IPS-20b (cell line): ENCODE measurements around the gene EPB41L4A.

Experiments
- H3K27ac ChIP-seq: one replicate; pipeline ENCODE4 v1.5.1; 2013; ENCODE audit warnings: low read length
- H3K27me3 ChIP-seq: 2 replicates; pipeline ENCODE4 v1.6.1; 2013; ENCODE audit warnings: mild to moderate bottlenecking, low read length, inconsistent platforms; ENCODE audit not compliant: insufficient read depth
- H3K36me3 ChIP-seq: 2 replicates; pipeline ENCODE4 v1.6.1; 2013; ENCODE audit warnings: low read depth, mild to moderate bottlenecking, inconsistent platforms, low read length, moderate library complexity; ENCODE audit not compliant: insufficient read depth
- H3K4me1 ChIP-seq: 2 replicates; pipeline ENCODE4 v1.6.1; 2013; ENCODE audit warnings: mild to moderate bottlenecking, control low read depth, inconsistent platforms, low read length, moderate library complexity; ENCODE audit not compliant: insufficient read depth
- H3K4me3 ChIP-seq: 2 replicates; pipeline ENCODE4 v1.5.1; 2013; ENCODE audit warnings: mild to moderate bottlenecking, low read length, inconsistent platforms
- H3K9ac ChIP-seq: 2 replicates; pipeline ENCODE4 v1.6.1; 2013; ENCODE audit warnings: low read depth, mild to moderate bottlenecking, inconsistent platforms, low read length, moderate library complexity
- H3K9me3 ChIP-seq: 2 replicates; pipeline ENCODE4 v1.6.1; 2013; ENCODE audit warnings: mild to moderate bottlenecking, low read depth, low read length, inconsistent platforms; ENCODE audit not compliant: insufficient read depth

Gene EPB41L4A

GRCh38 chr5:112353678-112354077, 65.4 kb downstream of the EPB41L4A start:
- Histone ChIP-seq H3K9me3 (no peaks in the 10 kb centered on the region), H3K4me3 (no peak overlapping the region; the same call in 1 of the 2 replicates), H3K9ac (no peak overlapping the region), H3K27me3 (no peaks in the 10 kb centered on the region), H3K27ac (no peak overlapping the region), H3K4me1 (peaks cover 11% of the 10 kb centered on the region), H3K36me3 (no peaks in the 10 kb centered on the region)

DNA sequence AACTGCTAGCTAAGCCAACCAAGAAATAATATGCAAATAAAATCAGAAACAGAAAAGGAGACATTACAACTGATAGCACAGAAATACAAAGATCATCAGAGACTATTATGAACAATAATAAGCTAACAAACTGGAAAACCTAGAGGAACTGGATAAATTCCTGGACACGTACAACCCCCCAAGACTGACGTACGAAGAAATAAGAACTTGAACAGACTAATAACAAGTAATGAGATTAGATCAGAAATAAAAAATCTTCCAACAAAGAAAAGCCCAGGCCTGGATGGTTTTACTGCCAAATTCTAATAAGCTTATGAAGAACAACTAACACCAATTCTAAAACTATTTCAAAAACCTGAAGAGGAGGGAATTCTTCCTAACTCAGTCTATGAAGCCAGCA, 67.9 kb downstream of the EPB41L4A start:
- H3K4me3 ChIP-seq = no peak overlapping the region
- peaks cover 22% of the 10 kb centered on the region for H3K4me1 ChIP-seq
- no peaks in the 10 kb centered on the region for H3K36me3 ChIP-seq
- H3K27me3 ChIP-seq = no peaks in the 10 kb centered on the region
- no peak overlapping the region for H3K27ac ChIP-seq
- no peaks in the 10 kb centered on the region for H3K9me3 ChIP-seq
- H3K9ac ChIP-seq = no peak overlapping the region

GRCh38 chr5:112350626-112351025, 68.5 kb downstream of the EPB41L4A start:
- no peak overlapping the region for H3K27ac ChIP-seq
- no peaks in the 10 kb centered on the region for H3K36me3 ChIP-seq
- H3K9ac ChIP-seq = no peak overlapping the region
- H3K4me3 ChIP-seq = no peak overlapping the region
- peaks cover 22% of the 10 kb centered on the region for H3K4me1 ChIP-seq
- H3K27me3 ChIP-seq = no peaks in the 10 kb centered on the region
- no peaks in the 10 kb centered on the region for H3K9me3 ChIP-seq

- no peaks in the 10 kb centered on the region for H3K27me3 ChIP-seq
- H3K4me3 ChIP-seq = no peak overlapping the region
- H3K9me3 ChIP-seq = no peaks in the 10 kb centered on the region
- H3K27ac ChIP-seq = no peak overlapping the region
- no peaks in the 10 kb centered on the region for H3K36me3 ChIP-seq
- no peak overlapping the region for H3K9ac ChIP-seq
- H3K4me1 ChIP-seq = peaks cover 20% of the 10 kb centered on the region
Observed at GRCh38 chr5:112349371-112349770, 69.7 kb downstream of the EPB41L4A start.

- Histone ChIP-seq H3K9ac (no peak overlapping the region; the same call in 1 of the 2 replicates), H3K4me1 (peaks cover 16% of the 10 kb centered on the region), H3K9me3 (no peaks in the 10 kb centered on the region), H3K36me3 (no peaks in the 10 kb centered on the region), H3K27ac (no peak overlapping the region), H3K27me3 (no peaks in the 10 kb centered on the region), H3K4me3 (0 out of 2 replicates have a peak overlapping the region, but pooled peaks have one; percentile 30)
Observed at GRCh38 chr5:112348915-112349314, 70.2 kb downstream of the EPB41L4A start.

DNA sequence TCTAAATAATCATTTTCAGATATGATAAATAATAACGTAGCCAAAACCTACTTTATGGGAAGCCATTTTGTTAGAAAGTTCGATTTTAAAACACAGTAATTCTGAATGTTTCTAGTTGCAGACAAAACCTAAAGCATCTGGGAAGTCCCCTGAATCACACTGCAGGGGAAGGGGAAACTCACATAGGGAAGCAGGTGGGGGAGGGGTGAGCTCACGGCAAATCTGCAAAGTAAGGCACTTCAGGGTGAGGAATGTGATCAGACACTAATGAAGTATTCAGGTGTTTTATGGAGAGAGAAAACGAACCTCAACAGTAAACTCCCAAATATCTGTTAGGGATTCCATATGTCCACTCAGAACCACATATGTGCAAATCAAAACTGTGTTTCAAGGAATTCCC, 70.7 kb downstream of the EPB41L4A start:
- Histone ChIP-seq H3K9ac (no peak overlapping the region; the same call in 1 of the 2 replicates), H3K36me3 (no peaks in the 10 kb centered on the region), H3K27ac (no peak overlapping the region), H3K27me3 (no peaks in the 10 kb centered on the region), H3K4me3 (0 out of 2 replicates have a peak overlapping the region, but pooled peaks have one; percentile 30), H3K4me1 (peaks cover 13% of the 10 kb centered on the region), H3K9me3 (no peaks in the 10 kb centered on the region)

- Histone ChIP-seq H3K9ac (no peak overlapping the region), H3K9me3 (no peaks in the 10 kb centered on the region), H3K36me3 (no peaks in the 10 kb centered on the region), H3K4me3 (no peak overlapping the region), H3K4me1 (peaks cover 16% of the 10 kb centered on the region), H3K27me3 (no peaks in the 10 kb centered on the region), H3K27ac (no peak overlapping the region)
Observed at GRCh38 chr5:112346411-112347044, 72.5 kb downstream of the EPB41L4A start.

- Histone ChIP-seq H3K4me1 (peaks cover 16% of the 10 kb centered on the region), H3K27ac (no peak overlapping the region), H3K36me3 (no peaks in the 10 kb centered on the region), H3K9me3 (no peaks in the 10 kb centered on the region), H3K4me3 (no peak overlapping the region), H3K9ac (no peak overlapping the region), H3K27me3 (no peaks in the 10 kb centered on the region)
Observed at GRCh38 chr5:112344540-112344939, 74.5 kb downstream of the EPB41L4A start.

DNA sequence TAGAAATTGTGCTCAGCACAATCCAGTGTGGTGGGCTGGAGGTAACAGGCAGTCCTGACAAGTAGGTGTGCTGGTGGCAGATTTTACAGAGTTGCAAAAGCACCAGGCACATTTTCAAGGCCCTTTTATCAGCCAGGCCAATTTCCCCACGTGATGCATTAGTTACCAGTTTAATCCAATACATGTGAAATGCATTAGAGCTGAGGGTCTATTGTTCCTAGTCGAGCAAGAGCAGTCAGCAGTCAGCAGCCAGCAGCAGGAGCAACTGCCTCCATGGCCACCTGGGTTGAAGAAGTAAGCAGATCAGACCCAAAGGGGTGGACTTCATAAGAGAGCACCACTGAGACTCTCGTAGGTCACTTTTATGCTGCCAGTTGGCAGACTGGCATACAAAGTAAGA, 76.7 kb downstream of the EPB41L4A start:
- H3K4me1 ChIP-seq = peaks cover 8% of the 10 kb centered on the region
- no peak overlapping the region for H3K27ac ChIP-seq
- H3K27me3 ChIP-seq = no peaks in the 10 kb centered on the region
- no peak overlapping the region for H3K4me3 ChIP-seq
- 0 out of 2 replicates have a peak overlapping the region, but pooled peaks have one; percentile 7 for H3K9ac ChIP-seq
- H3K9me3 ChIP-seq = no peaks in the 10 kb centered on the region
- H3K36me3 ChIP-seq = no peaks in the 10 kb centered on the region

DNA sequence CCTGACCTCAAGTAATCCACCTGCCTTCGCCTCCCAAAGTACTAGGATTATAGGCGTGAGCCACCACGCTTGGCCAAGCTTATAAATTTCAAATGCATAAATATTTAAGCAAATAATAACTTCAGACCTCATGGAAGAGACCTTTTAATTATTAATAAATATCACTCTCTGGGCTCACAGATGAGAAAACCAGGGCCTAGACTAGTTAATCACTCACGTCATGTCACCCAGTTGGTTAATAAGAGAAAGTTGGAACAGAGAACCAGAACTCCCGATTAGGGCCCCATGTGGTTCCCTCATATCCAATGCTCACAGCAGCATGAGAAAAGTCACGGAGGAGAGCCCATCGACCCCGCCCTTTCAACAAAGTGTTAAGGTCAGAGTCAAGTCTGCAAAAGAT, 79.3 kb downstream of the EPB41L4A start:
- H3K9me3 ChIP-seq = no peaks in the 10 kb centered on the region
- no peaks in the 10 kb centered on the region for H3K36me3 ChIP-seq
- H3K9ac ChIP-seq = no peak overlapping the region
- H3K4me1 ChIP-seq = peaks cover 8% of the 10 kb centered on the region
- H3K4me3 ChIP-seq = no peak overlapping the region
- H3K27me3 ChIP-seq = no peaks in the 10 kb centered on the region
- no peak overlapping the region for H3K27ac ChIP-seq

DNA sequence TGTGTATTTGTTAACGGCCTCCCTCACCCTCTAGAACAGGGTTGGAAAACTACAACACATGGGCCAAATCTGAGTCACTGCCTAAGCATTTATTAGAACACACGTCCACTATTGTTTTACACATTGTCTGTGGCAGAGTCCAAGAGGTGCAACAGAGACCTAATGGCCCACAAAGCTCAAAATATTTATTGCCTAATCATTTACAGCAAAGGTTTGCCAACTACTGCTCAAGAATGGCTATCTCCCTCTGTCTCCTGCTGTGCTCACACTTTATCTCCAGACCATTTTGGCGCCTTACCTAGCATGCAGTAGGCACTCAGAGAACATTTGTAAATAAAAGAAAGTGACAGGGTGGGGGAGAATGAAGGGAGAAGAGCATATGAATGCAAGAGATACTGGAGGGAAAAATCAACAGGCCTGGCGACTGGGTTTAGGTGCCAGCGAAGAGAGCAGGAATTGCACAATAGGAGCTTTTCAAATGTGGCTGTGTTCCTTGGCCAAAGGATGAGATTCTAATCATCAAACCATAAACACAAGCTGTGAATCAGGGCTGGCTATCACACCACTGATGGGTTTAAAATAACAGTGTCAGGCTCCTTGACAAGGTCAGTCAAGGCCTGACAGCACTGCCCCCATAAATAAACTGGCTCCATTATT, 80.3 kb downstream of the EPB41L4A start:
- Histone ChIP-seq H3K27ac (no peak overlapping the region), H3K4me3 (no peak overlapping the region), H3K27me3 (no peaks in the 10 kb centered on the region), H3K4me1 (peaks cover 8% of the 10 kb centered on the region), H3K9me3 (no peaks in the 10 kb centered on the region), H3K36me3 (no peaks in the 10 kb centered on the region), H3K9ac (no peak overlapping the region)

DNA sequence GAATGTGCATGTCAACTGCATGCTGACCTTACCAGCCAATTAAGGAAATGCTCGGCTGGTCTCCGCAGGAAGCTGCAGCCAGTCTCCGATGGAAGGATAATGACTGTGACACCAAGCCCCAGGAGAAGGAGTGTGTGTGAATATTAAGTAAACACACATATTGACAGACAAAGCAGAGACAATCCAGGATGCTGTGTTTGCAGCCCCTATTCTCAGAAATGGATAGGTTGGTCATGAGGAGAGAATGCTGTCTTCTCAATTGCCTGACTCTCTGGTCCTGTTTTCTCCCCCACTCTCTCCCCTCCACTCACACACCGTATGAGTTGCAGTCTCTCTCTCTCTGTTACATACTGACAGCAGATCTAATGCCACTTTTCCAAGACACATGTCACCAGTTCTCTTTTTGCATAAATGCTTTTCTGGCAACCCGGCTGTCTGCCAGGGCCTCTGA, 85.7 kb downstream of the EPB41L4A start:
- no peak overlapping the region for H3K9ac ChIP-seq
- H3K4me3 ChIP-seq = no peak overlapping the region; the same call in 1 of the 2 replicates
- no peaks in the 10 kb centered on the region for H3K9me3 ChIP-seq
- H3K27me3 ChIP-seq = no peaks in the 10 kb centered on the region
- peaks cover 23% of the 10 kb centered on the region for H3K4me1 ChIP-seq
- H3K36me3 ChIP-seq = no peaks in the 10 kb centered on the region
- no peak overlapping the region for H3K27ac ChIP-seq
